SK-N-SH treated with all-trans-retinoic acid at 6 μM for 48 hours (cell line): ENCODE results near the gene RHEX.
"Not testable (repeated sequence)": the region's sequence is repeated elsewhere in the genome, so short reads cannot be mapped to it uniquely, and the experiment has no call there.

Experiments
- ARNTL ChIP-seq: fragments of 450-650 bp; formaldehyde crosslinking; IDR thresholded peaks from 2 replicates; pipeline ENCODE4 v1.5.0; 2020; ENCODE audit warnings: low read depth, mild to moderate bottlenecking, moderate library complexity, borderline replicate concordance
- BACH2 ChIP-seq: fragments of 250-450 bp; sonication (Bioruptor Pico); IDR thresholded peaks from 2 replicates; pipeline ENCODE4 v1.9.0; 2021; ENCODE audit warnings: mild to moderate bottlenecking, borderline replicate concordance
- ESRRG ChIP-seq: fragments of 250-450 bp; sonication (Bioruptor Pico); IDR thresholded peaks from 2 replicates; pipeline ENCODE4 v1.6.1; 2021; ENCODE audit warnings: mild to moderate bottlenecking
- GLIS3 ChIP-seq: fragments of 250-450 bp; sonication (Bioruptor Pico); IDR thresholded peaks from 2 replicates; pipeline ENCODE4 v1.5.0; 2020; ENCODE audit warnings: mild to moderate bottlenecking, moderate library complexity
- OSR1 ChIP-seq: fragments of 250-450 bp; sonication (Bioruptor Pico); IDR thresholded peaks from 2 replicates; pipeline ENCODE4 v1.8.0; 2022; ENCODE audit warnings: moderate library complexity, mild to moderate bottlenecking, inconsistent platforms
- PPARA ChIP-seq: fragments of 250-450 bp; sonication (Bioruptor Pico); IDR thresholded peaks from 2 replicates; pipeline ENCODE4 v1.5.0; 2020; ENCODE audit warnings: mild to moderate bottlenecking, borderline replicate concordance
- RARB ChIP-seq: fragments of 250-450 bp; sonication (Bioruptor Pico); IDR thresholded peaks from 2 replicates; pipeline ENCODE4 v1.8.0; 2021; ENCODE audit warnings: mild to moderate bottlenecking, moderate library complexity
- TOX ChIP-seq: fragments of 250-450 bp; sonication (Bioruptor Pico); IDR thresholded peaks from 2 replicates; pipeline ENCODE4 v1.8.0; 2021; ENCODE audit warnings: mild to moderate bottlenecking, moderate library complexity, borderline replicate concordance
- ZFP3 ChIP-seq: fragments of 250-450 bp; sonication (Bioruptor Pico); IDR thresholded peaks from 2 replicates; pipeline ENCODE4 v1.5.0; 2020; ENCODE audit warnings: mild to moderate bottlenecking, moderate library complexity
- ZNF8 ChIP-seq: fragments of 450-650 bp; formaldehyde crosslinking; IDR thresholded peaks from 2 replicates; pipeline ENCODE4 v1.5.0; 2020; ENCODE audit warnings: mild to moderate bottlenecking, moderate library complexity
- TF ChIP-seq, protein P1 (sequence below): fragments of 250-450 bp; sonication (Bioruptor Pico); IDR thresholded peaks from 2 replicates; pipeline ENCODE4 v1.8.0; 2020; ENCODE audit warnings: mild to moderate bottlenecking, moderate library complexity, borderline replicate concordance
- TF ChIP-seq, protein P2 (sequence below): fragments of 250-450 bp; sonication (Bioruptor Pico); IDR thresholded peaks from 2 replicates; pipeline ENCODE4 v1.5.1; 2021; ENCODE audit warnings: mild to moderate bottlenecking, moderate library complexity

DNA sequence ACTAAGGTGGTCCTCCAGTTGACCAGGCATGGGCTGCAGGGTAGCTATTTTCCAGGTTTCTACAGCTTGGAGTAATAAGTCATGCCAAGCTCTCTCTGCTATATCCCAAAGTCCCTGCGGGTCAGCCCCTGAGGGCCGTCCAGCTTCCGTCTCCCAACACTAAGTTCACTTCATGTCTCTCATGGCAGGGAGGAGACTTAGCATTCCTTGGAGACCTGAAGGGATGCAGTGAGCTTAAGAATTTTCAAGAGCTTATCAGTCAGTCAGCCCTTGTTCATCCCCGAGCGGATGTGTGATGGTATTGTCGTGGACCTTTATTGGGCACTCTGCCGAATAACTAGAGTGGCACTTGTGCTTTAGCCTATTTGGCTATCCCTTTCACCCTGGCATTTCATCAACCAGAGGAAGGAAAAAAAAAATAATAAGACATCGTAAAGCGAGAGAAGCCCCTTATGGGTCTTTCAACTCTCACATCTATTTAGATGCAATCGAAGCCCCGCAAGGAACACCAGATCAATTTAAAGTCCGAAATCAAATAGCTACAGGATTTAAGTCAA, 2.2 kb downstream of the RHEX start:
- TF ChIP-seq ZNF8 (CRISPR knock-in tag); ESRRG (CRISPR knock-in tag); GLIS3 (CRISPR knock-in tag); ZFP3 (CRISPR knock-in tag); PPARA; OSR1; TOX (CRISPR knock-in tag); RARB (CRISPR knock-in tag); ARNTL (CRISPR knock-in tag); BACH2: not testable (repeated sequence)
- TF ChIP-seq, protein P1, sequence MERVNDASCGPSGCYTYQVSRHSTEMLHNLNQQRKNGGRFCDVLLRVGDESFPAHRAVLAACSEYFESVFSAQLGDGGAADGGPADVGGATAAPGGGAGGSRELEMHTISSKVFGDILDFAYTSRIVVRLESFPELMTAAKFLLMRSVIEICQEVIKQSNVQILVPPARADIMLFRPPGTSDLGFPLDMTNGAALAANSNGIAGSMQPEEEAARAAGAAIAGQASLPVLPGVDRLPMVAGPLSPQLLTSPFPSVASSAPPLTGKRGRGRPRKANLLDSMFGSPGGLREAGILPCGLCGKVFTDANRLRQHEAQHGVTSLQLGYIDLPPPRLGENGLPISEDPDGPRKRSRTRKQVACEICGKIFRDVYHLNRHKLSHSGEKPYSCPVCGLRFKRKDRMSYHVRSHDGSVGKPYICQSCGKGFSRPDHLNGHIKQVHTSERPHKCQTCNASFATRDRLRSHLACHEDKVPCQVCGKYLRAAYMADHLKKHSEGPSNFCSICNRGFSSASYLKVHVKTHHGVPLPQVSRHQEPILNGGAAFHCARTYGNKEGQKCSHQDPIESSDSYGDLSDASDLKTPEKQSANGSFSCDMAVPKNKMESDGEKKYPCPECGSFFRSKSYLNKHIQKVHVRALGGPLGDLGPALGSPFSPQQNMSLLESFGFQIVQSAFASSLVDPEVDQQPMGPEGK = not testable (repeated sequence)
- TF ChIP-seq, protein P2, sequence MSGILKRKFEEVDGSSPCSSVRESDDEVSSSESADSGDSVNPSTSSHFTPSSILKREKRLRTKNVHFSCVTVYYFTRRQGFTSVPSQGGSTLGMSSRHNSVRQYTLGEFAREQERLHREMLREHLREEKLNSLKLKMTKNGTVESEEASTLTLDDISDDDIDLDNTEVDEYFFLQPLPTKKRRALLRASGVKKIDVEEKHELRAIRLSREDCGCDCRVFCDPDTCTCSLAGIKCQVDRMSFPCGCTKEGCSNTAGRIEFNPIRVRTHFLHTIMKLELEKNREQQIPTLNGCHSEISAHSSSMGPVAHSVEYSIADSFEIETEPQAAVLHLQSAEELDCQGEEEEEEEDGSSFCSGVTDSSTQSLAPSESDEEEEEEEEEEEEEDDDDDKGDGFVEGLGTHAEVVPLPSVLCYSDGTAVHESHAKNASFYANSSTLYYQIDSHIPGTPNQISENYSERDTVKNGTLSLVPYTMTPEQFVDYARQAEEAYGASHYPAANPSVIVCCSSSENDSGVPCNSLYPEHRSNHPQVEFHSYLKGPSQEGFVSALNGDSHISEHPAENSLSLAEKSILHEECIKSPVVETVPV (CRISPR knock-in tag) = not testable (repeated sequence)
